GM19351 (cell line): Measurements from ENCODE around the gene MIER1.
"Not testable (repeated sequence)": the region's sequence is repeated elsewhere in the genome, so short reads cannot be mapped to it uniquely, and the experiment has no call there.

Experiments
- ATAC-seq: cut with Tn5 transposase; IDR thresholded peaks from one replicate; pipeline ENCODE4 v1.9.1; 2021; ENCODE audit warnings: mild to moderate bottlenecking, moderate library complexity; ENCODE audit not compliant: unreplicated experiment

Gene MIER1

GRCh38 chr1:66924756-66925557 is at the start of gene MIER1, which contains the start of gene DNAI4:
Gene MIER1 (plus strand): TSS chr1:66924990. CDS start chr1:66925029, 39 bp downstream.
Gene DNAI4 (minus strand): TSS chr1:66924856. CDS start chr1:66924831, 25 bp downstream.
- peak; percentile 93 for ATAC-seq

GRCh38 chr1:66876664-66877063 is 48.1 kb upstream of the MIER1 start:
- ATAC-seq = no peak

- ATAC-seq = no peak
Observed at GRCh38 chr1:66889030-66889429, 35.8 kb upstream of the MIER1 start.

GRCh38 chr1:66890621-66891020 is 34.2 kb upstream of the MIER1 start:
- ATAC-seq = no peak

GRCh38 chr1:66893712-66894111 is 31.1 kb upstream of the MIER1 start:
- ATAC-seq = no peak

GRCh38 chr1:66915203-66915602 is 9.6 kb upstream of the MIER1 start:
- ATAC-seq = not testable (repeated sequence)

- ATAC-seq = no peak
Observed at GRCh38 chr1:66916320-66916719, 8.5 kb upstream of the MIER1 start.

- ATAC-seq = no peak
Observed at GRCh38 chr1:66917476-66917875, 7.3 kb upstream of the MIER1 start.

GRCh38 chr1:66919063-66919462 is 5.7 kb upstream of the MIER1 start:
- ATAC-seq = no peak

- no peak for ATAC-seq
Observed at GRCh38 chr1:66919828-66920227, 5.0 kb upstream of the MIER1 start.

- ATAC-seq = no peak
Observed at GRCh38 chr1:66920543-66920942, 4.2 kb upstream of the MIER1 start.

GRCh38 chr1:66925558-66925910 is 744 bp downstream of the MIER1 start:
- peak; percentile 1 for ATAC-seq

GRCh38 chr1:66925944-66926343 is 1.2 kb downstream of the MIER1 start:
- ATAC-seq = no peak

- no peak for ATAC-seq
Observed at GRCh38 chr1:66927528-66927927, 2.7 kb downstream of the MIER1 start.

- ATAC-seq = no peak
Observed at GRCh38 chr1:66929146-66929688, 4.4 kb downstream of the MIER1 start.

GRCh38 chr1:66929691-66929998 is 4.9 kb downstream of the MIER1 start:
- ATAC-seq = no peak

GRCh38 chr1:66929999-66930822 is 5.4 kb downstream of the MIER1 start:
- ATAC-seq = peak; percentile 64

GRCh38 chr1:66930823-66931174 is 6.0 kb downstream of the MIER1 start:
- no peak for ATAC-seq

GRCh38 chr1:66931590-66931989 is 6.8 kb downstream of the MIER1 start:
- no peak for ATAC-seq

- no peak for ATAC-seq
Observed at GRCh38 chr1:66932291-66932690, 7.5 kb downstream of the MIER1 start.

- ATAC-seq = no peak
Observed at GRCh38 chr1:66933887-66934700, 9.3 kb downstream of the MIER1 start.
